A172 (cell line): ENCODE measurements around the gene FBXW2. TPM values are rescaled to one million over a fixed set of nuclear protein-coding genes. Genes with fewer than 3 reads are reported as not detected.
A peak's percentile ranks its signal among the peaks of the same experiment; 100 is the strongest.
"Not testable (repeated sequence)": the region's sequence is repeated elsewhere in the genome, so short reads cannot be mapped to it uniquely, and the experiment has no call there.

Source experiments
- DNase-seq: peaks from one replicate; pipeline ENCODE4 v3.0.0-alpha.2; 2015; ENCODE audit warnings: low spot score
- total RNA-seq: library from RNA; depleted of rRNA; stranded (reverse); fragments of >200 nt; shearing (Covaris generic); gene quantifications from 2 replicates; pipeline ENCODE4 v1.2.3, GENCODE V29; 2014

The FBXW2 gene
- total RNA-seq, 1 experiment from 2014 or later, result 36.1 TPM

DNA sequence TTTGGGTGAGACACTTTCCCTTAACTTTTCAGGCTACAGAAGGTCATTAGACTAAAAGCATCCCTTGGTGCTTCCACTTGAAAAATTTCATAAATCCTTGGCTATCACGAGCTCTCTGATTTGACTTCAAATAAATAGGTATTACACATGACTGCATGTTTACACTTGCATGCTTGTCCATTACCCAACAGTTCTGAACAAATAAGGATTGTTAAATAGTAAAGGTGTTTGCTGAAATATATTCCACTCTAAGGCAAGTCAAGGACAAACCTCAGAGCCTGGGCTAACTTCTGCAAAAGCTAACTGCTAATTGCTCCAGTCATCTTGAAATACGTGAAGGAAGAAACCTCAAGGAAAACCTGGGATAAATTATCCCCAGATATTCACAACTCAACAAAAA lies 14.5 kb downstream of the FBXW2 start:
- DNase-seq, result no peak

DNA sequence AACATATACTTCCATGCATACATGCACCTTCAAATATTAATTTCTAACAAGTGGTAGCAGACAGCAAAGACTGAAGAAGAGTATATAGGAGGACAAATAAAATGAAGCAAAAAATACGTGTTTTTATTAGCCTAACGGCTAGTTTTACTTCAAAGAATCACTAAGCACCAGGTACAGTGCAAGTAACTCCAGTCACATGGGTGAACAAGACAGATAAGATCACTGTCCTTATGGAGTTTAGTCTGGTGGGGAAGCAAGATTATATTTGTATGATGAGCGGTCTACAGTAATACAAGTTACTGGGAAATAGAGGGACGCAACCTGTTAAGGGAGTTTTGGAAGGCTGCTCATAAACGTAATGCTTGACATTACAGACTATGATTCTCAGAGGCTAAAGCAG lies 16.0 kb downstream of the FBXW2 start:
- no peak for DNase-seq

DNA sequence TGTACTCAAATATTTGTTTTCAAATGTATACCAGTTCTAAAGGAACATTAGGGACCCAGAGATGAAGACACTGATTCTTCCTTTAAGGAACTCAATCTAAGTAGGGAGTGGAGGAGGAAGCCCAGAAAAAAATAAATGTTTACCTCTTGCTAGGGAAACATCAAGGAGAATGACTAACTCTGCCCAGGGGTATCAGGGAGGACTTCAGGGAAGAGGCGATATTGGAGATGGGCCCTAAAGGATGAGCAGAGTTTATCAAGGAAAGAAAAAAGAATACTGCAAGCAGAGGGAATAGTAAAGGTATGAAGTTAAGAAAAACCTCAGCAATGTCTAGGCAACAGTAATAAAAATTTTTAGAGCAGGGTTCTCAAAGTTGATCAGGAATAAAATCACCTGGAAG lies 16.4 kb downstream of the FBXW2 start:
- no peak for DNase-seq

GRCh38 chr9:120775859-120776258 lies 17.4 kb downstream of the FBXW2 start:
- DNase-seq, result no peak

DNA sequence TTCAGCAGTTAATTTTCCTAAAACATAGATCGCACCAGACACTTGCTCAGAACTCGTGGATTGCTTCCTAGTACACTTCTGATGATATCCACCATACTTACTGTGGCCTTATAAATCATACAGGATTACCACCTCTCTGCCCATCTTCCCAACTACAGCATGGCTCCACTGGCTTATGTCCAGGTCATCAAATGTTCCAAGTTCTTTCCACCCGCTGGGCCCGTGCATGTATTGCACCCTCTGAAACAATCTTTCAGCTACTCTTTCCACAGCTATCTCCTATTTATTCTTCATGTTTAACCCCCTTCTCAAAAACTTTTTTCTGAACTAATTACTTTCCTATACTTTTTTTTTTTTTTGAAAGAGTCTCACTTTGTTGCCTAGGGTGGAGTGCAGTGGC lies 18.5 kb downstream of the FBXW2 start:
- DNase-seq, result no peak

DNA sequence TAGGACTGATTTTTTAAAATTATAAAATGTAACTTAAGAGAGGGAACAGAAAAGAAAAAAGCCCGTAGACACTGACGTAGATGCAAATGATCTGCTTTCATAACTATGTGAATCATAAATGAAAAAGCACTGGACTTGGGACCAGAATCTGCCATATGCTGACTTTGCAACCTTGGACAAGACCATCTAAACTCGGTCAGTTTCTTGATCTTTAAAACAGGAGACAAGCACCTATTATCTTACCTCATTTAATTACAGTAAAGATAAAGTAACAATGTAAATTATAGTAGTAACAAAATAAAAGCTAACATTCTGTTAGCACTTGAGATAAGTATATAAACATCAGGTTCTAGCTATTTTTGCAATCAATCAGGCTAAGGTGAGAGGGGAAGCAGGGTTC lies 20.0 kb downstream of the FBXW2 start:
- DNase-seq, result no peak

- no peak for DNase-seq
Observed at GRCh38 chr9:120770931-120771330, 22.3 kb downstream of the FBXW2 start.

- DNase-seq, result no peak
Observed at GRCh38 chr9:120768886-120769285, 24.3 kb downstream of the FBXW2 start.

GRCh38 chr9:120768247-120768646 lies 25.0 kb downstream of the FBXW2 start:
- DNase-seq, result no peak

- DNase-seq, result no peak
Observed at GRCh38 chr9:120767451-120767850, 25.8 kb downstream of the FBXW2 start.

DNA sequence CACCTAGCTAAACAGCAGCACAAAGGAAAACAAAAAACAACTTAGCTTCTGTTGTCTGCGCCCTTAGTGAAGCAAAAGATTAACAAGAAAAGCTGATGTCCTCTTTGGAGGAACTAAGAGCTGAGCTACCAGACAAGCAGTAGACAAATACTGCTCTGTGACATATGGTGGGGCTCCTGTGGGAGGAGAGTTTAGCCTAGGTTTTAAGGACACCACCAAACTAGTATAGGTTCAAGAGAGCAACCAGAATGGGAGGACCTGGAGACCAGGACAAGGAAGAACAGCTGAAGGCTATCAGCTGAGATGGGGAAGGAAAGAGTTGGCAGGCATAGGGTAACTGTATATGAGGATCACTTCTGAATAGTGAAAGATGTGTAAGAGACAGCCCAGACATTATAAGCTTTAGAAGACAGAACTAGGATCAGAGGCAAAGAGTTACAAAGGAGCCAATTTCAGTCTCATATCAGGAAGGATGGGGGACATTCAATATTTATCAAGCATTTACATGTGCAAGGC lies 27.2 kb downstream of the FBXW2 start:
- DNase-seq, result no peak

DNA sequence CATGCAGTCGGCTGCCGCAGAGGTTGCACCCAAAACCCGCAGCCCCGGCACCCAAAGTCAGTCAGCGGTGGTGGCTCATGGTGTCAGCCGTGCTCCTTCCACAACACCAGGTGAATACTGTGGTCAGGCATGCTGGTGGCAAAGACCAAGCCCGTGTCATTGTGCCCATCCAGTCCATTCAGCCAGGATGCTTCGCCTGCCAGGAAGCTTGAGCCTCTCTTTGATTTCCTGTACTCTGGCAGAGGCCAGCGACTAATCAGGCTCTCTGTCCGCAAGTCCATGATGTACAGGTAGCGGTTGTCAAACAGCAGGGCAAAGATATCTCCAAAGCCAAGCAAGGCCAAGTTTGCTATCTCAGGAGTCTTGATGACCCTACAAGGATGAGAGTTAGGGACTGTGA lies 28.7 kb downstream of the FBXW2 start:
- DNase-seq, result no peak

DNA sequence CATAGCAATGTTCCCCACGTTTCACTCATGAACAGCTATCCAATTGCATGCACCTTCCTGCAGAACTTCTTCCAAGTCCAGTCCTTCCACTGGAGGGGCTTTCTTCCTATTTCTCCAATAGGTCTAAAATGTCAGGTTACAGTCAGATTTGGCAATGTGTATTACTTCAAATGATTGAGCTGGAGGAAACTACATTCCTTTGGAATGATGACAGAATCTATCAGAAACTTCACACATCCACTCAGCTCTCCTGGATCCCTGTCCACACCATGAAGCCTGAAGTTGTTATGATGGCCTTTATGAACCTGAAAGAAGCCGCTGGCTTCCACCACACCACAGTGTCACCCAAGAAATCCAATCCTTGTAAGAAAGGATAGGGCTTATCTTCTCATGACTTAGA lies 32.2 kb downstream of the FBXW2 start:
- no peak for DNase-seq

DNA sequence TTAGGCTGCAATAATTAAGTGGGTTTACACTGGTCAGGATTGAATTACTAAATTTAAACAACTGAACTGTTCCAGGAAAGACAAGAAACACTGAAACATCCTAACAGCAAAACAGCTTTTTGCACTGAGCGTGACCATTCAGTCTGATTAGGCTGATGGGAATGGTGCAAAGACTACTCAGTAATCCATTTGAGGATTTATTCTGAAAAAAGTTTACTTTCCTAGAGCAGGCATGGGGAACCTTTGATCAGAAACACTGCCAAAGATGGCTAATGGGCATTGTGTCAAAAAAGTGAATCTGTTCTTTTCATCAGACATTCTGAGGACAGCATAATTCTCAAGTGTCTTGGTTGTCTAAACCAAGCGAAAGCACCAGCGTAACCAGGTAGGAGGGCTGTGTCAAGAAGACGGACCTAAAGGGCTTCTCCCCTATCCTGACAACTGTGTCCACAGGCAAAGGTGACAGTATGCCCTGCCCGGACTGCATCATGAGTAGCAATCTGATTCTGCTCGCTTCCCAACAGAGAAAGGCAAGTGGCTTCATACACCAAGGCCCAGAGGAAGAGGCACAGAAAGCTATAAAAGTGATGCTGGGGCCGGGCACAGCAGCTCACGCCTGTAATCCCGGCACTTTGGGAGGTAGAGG lies 33.3 kb downstream of the FBXW2 start:
- DNase-seq, result no peak

DNA sequence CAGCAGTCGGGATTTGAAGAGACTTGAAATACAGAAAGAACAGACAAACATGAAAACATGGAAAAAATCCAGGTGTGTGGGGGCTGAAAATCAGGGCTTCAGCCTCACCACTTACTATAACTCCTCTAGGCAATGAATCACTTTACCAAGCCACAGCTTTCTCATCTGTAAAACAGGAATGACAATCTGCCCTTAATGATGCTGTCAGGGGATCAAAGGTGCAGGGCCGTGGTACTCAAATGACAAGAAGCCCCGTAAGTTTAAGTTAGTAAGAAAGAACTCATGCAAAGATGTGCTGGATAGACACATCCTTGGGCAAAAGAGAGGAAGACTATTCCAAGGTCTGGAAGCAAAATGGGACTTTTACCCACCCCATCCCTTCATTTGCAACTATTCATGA lies 34.7 kb downstream of the FBXW2 start:
- no peak for DNase-seq

DNA sequence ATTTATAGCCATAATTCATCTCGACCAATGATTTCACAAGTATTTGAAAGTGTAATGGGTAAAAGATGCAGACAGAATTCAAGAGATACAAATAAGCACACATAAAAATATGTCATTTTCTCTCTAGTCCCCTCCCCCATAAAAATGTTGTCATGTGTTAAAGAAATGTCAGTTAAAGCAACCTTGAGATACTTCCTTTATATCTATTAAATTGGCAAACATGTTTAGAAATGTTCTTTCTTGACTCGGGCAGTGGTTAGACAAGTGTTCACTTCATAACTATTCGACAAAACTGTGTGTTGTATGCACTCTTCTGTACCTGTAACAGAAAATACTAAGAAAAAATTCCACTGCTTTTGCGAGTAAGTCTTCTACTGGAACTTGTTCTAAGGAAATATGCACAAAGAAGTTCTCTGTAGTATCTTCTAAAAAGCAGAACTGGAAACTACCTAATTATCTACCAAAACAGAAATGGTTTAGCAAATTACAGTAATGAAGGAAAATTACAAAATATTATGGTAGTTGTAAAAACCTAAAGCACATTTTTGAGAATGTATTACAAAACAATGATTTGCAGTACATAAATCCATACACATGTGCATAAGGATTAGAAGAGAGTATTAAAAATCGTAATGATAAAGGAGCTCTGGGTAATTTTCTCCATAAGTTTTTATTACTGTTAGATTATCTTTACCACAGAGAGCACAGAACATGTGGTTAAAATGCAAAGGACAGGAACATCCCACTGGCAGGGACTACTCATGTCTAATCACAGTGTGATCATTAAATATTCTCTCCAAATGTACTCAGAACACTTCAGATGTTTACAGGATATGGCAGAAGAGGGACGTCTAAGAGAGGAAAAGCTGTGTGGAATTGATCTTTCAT lies 35.9 kb downstream of the FBXW2 start:
- DNase-seq, result no peak

GRCh38 chr9:120756531-120756930 lies 36.7 kb downstream of the FBXW2 start:
- DNase-seq, result no peak

DNA sequence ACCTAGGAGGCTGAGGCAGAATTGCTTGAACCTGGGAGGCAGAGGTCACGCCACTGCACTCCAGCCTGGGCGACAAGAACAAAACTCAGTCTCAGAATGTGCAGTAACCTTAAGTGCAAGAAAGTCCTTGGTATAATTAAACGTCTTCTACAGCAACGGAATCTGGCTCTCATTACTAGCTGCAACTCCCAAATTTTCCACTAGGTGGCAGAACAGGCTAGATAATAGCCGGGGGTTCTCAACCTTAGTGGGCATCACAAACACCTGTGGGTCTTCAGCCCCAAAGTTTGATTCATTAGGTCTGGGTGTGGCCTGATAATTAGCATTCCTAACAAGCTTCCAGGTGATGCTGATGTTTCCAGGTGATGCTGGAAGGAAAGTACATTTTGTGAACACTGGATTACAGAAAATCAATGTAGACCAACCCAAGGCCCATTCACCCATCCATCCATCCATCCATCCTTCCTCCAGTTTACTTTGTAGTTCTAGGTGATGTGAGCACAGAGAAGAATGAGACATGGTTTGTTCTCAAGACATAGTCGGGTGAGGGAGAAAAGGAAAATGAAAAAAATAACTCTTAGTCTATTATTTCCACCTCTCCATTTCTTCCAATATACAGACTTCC lies 37.3 kb downstream of the FBXW2 start:
- DNase-seq, result peak; percentile 68

DNA sequence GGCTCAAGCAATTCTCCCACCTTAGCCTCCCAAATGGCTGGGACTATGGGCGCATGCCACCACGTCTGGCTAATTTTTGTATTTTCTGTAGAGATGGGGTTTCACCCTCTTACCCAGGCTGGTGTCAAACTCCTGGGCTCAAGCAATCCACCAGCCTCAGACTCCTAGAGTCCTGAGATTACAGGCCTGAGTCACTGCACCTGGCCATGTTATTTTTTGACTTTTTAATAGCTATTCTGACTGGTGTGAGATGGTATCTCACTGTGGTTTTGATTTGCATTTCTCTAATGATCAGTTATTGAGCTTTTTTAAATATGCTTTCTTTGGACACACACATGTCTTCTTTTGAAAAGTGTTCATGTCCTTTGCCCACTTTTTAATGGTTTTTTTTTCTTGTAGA lies 38.2 kb downstream of the FBXW2 start:
- DNase-seq, result no peak

DNA sequence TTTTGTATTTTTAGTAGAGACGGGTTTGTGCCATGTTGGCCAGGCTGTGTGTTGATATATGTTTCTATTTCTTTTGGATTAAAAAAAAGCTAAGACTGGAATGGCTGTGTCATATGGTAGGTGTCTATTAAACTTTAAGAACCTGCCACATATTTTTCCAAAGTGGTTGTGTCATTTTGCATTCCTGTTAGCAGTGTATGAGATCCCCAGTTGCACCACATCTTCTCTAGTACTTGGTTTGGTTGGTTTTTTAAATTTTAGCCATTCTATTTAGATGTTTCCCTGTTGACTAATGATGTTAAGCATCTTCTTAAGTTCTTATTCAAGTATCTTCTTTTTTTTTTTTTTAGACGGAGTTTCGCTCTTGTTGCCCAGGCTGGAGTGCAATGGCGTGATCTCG lies 42.8 kb downstream of the FBXW2 start:
- no peak for DNase-seq

DNA sequence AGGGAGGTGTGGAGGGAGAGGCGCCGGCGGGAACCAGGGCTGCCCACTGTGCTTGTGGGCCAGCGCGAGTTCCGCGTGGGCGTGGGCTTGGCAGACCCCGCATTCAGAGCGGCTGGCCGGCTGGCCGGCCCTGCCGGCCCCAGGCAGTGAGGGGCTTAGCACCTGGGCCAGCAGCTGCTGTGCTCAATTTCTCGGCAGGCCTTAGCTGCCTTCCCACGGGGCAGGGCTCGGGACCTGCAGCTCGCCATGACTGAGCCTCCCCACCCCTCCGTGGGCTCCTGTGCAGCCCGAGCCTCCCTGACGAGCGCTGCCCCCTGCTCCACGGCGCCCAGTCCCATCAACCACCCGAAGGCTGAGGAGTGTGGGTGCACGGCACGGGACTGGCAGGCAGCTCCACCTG lies 46.9 kb downstream of the FBXW2 start:
- not testable (repeated sequence) for DNase-seq

- no peak for DNase-seq
Observed at GRCh38 chr9:120745278-120745677, 47.9 kb downstream of the FBXW2 start.

DNA sequence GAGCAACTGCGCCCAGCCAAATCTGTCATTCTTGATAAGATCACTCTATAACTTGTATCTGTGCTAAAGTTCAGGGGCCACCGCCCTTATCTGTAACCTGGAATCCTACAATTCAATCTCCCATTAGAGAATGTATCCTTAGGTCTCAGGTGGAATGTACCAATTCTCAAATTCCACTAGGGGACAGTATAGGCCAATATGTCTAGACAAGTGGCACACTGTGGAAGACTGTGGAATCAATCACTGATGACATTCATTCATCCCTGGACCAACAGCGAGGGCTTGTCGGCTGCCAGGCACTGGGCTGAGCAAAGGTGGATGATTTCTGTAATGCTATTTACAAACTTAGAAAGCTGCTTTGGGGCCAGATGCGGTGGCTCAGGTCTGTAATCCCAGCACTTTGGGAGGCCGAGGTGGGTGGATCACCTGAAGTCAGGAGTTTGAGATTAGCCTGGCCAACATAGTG lies 50.2 kb downstream of the FBXW2 start:
- peak; percentile 38 for DNase-seq
